ENCODE measurements around the gene CHST6.

The CHST6 gene

GRCh38 chr16:75488322-75488721, 6.9 kb downstream of the CHST6 start:
- Histone ChIP-seq H3K4me3 (ENCODE audit: low read depth, low read length) (no peak overlapping the region), H3K9me3 (ENCODE audit: control insufficient read depth, insufficient read depth, low read depth, low read length) (no peaks in the 10 kb centered on the region), H3K27ac (ENCODE audit: extremely low read depth, low read depth, low read length) (no peak overlapping the region), H3K36me3 (ENCODE audit: control insufficient read depth in 2 of 2, insufficient read depth in 1 of 2, low read length in 2 of 2) (no peaks in the 10 kb centered on the region), H3K4me1 (ENCODE audit: control insufficient read depth, insufficient read depth, low read length) (peaks cover 7% of the 10 kb centered on the region)
- TF ChIP-seq KLF10 (tag by site-specific recombination; IDR thresholded peaks at IDR 0.05) (no peak), ZNF138 (tag by site-specific recombination; IDR thresholded peaks at IDR 0.05; ENCODE audit: borderline replicate concordance) (no peak), ZNF626 (tag by site-specific recombination; IDR thresholded peaks at IDR 0.05) (no peak), ZNF266 (tag by site-specific recombination; IDR thresholded peaks at IDR 0.05; ENCODE audit: low read depth) (no peak), PBX3 (CRISPR knock-in tag; IDR thresholded peaks at IDR 0.05) (no peak), ZNF121 (tag by site-specific recombination; IDR thresholded peaks at IDR 0.05) (no peak), ZNF404 (tag by site-specific recombination; IDR thresholded peaks at IDR 0.05) (no peak), ZNF16 (tag by site-specific recombination; IDR thresholded peaks at IDR 0.05; ENCODE audit: low read depth) (no peak), ZNF324 (tag by site-specific recombination; IDR thresholded peaks at IDR 0.05) (no peak), ZNF747 (tag by site-specific recombination; IDR thresholded peaks at IDR 0.05) (no peak), ZSCAN4 (tag by site-specific recombination; IDR thresholded peaks at IDR 0.05) (no peak), PRDM10 (tag by site-specific recombination; IDR thresholded peaks at IDR 0.05) (no peak), ZFHX2 (tag by site-specific recombination; conservative IDR thresholded peaks at IDR 0.05) (no peak), ZNF433 (tag by site-specific recombination; IDR thresholded peaks at IDR 0.05; ENCODE audit: low read depth) (no peak), ZFP3 (tag by site-specific recombination; IDR thresholded peaks at IDR 0.05; ENCODE audit: low read depth) (no peak), PRDM1 (tag by site-specific recombination; IDR thresholded peaks at IDR 0.05) (no peak)
- TF ChIP-seq, protein P1, sequence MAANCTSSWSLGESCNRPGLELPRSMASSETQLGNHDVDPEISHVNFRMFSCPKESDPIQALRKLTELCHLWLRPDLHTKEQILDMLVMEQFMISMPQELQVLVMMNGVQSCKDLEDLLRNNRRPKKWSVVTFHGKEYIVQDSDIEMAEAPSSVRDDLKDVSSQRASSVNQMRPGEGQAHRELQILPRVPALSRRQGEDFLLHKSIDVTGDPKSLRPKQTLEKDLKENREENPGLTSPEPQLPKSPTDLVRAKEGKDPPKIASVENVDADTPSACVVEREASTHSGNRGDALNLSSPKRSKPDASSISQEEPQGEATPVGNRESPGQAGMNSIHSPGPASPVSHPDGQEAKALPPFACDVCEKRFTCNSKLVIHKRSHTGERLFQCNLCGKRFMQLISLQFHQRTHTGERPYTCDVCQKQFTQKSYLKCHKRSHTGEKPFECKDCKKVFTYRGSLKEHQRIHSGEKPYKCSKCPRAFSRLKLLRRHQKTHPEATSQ (tag by site-specific recombination; IDR thresholded peaks at IDR 0.05): no peak
- TF ChIP-seq, protein P2, sequence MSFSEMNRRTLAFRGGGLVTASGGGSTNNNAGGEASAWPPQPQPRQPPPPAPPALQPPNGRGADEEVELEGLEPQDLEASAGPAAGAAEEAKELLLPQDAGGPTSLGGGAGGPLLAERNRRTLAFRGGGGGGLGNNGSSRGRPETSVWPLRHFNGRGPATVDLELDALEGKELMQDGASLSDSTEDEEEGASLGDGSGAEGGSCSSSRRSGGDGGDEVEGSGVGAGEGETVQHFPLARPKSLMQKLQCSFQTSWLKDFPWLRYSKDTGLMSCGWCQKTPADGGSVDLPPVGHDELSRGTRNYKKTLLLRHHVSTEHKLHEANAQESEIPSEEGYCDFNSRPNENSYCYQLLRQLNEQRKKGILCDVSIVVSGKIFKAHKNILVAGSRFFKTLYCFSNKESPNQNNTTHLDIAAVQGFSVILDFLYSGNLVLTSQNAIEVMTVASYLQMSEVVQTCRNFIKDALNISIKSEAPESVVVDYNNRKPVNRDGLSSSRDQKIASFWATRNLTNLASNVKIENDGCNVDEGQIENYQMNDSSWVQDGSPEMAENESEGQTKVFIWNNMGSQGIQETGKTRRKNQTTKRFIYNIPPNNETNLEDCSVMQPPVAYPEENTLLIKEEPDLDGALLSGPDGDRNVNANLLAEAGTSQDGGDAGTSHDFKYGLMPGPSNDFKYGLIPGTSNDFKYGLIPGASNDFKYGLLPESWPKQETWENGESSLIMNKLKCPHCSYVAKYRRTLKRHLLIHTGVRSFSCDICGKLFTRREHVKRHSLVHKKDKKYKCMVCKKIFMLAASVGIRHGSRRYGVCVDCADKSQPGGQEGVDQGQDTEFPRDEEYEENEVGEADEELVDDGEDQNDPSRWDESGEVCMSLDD (tag by site-specific recombination; IDR thresholded peaks at IDR 0.05): no peak
- TF ChIP-seq, protein P3, sequence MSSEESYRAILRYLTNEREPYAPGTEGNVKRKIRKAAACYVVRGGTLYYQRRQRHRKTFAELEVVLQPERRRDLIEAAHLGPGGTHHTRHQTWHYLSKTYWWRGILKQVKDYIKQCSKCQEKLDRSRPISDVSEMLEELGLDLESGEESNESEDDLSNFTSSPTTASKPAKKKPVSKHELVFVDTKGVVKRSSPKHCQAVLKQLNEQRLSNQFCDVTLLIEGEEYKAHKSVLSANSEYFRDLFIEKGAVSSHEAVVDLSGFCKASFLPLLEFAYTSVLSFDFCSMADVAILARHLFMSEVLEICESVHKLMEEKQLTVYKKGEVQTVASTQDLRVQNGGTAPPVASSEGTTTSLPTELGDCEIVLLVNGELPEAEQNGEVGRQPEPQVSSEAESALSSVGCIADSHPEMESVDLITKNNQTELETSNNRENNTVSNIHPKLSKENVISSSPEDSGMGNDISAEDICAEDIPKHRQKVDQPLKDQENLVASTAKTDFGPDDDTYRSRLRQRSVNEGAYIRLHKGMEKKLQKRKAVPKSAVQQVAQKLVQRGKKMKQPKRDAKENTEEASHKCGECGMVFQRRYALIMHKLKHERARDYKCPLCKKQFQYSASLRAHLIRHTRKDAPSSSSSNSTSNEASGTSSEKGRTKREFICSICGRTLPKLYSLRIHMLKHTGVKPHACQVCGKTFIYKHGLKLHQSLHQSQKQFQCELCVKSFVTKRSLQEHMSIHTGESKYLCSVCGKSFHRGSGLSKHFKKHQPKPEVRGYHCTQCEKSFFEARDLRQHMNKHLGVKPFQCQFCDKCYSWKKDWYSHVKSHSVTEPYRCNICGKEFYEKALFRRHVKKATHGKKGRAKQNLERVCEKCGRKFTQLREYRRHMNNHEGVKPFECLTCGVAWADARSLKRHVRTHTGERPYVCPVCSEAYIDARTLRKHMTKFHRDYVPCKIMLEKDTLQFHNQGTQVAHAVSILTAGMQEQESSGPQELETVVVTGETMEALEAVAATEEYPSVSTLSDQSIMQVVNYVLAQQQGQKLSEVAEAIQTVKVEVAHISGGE (tag by site-specific recombination; conservative IDR thresholded peaks at IDR 0.05; ENCODE audit: low read depth): no peak
- TF ChIP-seq, protein P4, sequence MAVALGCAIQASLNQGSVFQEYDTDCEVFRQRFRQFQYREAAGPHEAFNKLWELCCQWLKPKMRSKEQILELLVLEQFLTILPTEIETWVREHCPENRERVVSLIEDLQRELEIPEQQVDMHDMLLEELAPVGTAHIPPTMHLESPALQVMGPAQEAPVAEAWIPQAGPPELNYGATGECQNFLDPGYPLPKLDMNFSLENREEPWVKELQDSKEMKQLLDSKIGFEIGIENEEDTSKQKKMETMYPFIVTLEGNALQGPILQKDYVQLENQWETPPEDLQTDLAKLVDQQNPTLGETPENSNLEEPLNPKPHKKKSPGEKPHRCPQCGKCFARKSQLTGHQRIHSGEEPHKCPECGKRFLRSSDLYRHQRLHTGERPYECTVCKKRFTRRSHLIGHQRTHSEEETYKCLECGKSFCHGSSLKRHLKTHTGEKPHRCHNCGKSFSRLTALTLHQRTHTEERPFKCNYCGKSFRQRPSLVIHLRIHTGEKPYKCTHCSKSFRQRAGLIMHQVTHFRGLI (tag by site-specific recombination; IDR thresholded peaks at IDR 0.05): no peak
- ChIA-PET CTCF (interaction anchor here (0.7 to 1.9 kb wide), 4 partner anchors 15 to 29 kb away, joined by 3 to 5 read pairs (median 4); partner anchors contain the start of gene TMEM170A), POLR2A (interaction anchor here (0.6 to 0.7 kb wide), 3 partner anchors 17 to 32 kb away, joined by 3 read pairs; no protein-coding TSS in a partner anchor)
